MM.1S (cell line): ENCODE results near the gene RNGTT.

Experiments
- CTCF ChIP-seq: fragments of 300-600 bp; sonication (generic); IDR thresholded peaks from 2 replicates; pipeline ENCODE4 v1.5.1; 2016; ENCODE audit warnings: antibody characterized with exemption, low read length, mixed read lengths
- EZH2 ChIP-seq: fragments of 300-600 bp; sonication (generic); optimal IDR thresholded peaks from 2 replicates; pipeline ENCODE3; 2017; ENCODE audit warnings: low read depth, mild to moderate bottlenecking, antibody characterized with exemption, low read length, mixed read lengths
- EZH2phosphoT487 ChIP-seq: fragments of 300-600 bp; sonication (generic); IDR thresholded peaks from 2 replicates; pipeline ENCODE4 v1.6.1; 2018; ENCODE audit warnings: antibody characterized with exemption, low read length

GRCh38 chr6:88914895-88915598 lies 48.4 kb downstream of the RNGTT start:
- TF ChIP-seq CTCF (no peak), EZH2 (no peak), EZH2phosphoT487 (no peak)
